IMR-90 (cell line): ENCODE measurements around the gene DSCAM. TPM values are rescaled to one million over a fixed set of nuclear protein-coding genes. Genes with fewer than 3 reads are reported as not detected.

Experiments used
- ATAC-seq: fragments of 200-7000 bp; cut with Tn5 transposase; 2 replicates; pipeline ENCODE4 v1.9.1; 2020; ENCODE audit warnings: low read depth, mild to moderate bottlenecking, moderate library complexity
- BruUV-seq: library from RNA; stranded (reverse); fragments of 400-500 nt; replicated peaks from 2 replicates; lab custom pipeline; 2021; lab: Mats Ljungman, UMichigan
- CTCF ChIA-PET: fragments of 300-600 bp; formaldehyde crosslinking; extraction: SDS; loops from one replicate; lab custom pipeline; 2021; ENCODE audit warnings: antibody characterized with exemption; lab: Yijun Ruan, JAX
- POLR2A ChIA-PET: fragments of 300-600 bp; sonication (Branson Sonifier 250); formaldehyde crosslinking; loops from one replicate; lab custom pipeline; 2022; ENCODE audit warnings: antibody characterized with exemption; ENCODE audit not compliant: unreplicated experiment; lab: Charles Lee
- DNase-seq: peaks from one replicate; pipeline ENCODE4 v3.0.0; 2013
- H2AFZ ChIP-seq: replicated peaks from 2 replicates; pipeline ENCODE3; 2013; ENCODE audit warnings: low read length, mild to moderate bottlenecking; ENCODE audit not compliant: poor library complexity
- H2AK5ac ChIP-seq: 2 replicates; pipeline ENCODE4 v1.6.1; 2013; ENCODE audit warnings: low read depth, low read length, inconsistent platforms
- H2AK9ac ChIP-seq: replicated peaks from 2 replicates; pipeline ENCODE3; 2013; ENCODE audit warnings: mild to moderate bottlenecking, low read depth, low read length, moderate library complexity; ENCODE audit not compliant: poor library complexity
- H2BK120ac ChIP-seq: 2 replicates; pipeline ENCODE4 v1.6.1; 2013; ENCODE audit warnings: low read depth, low read length, inconsistent platforms
- H2BK15ac ChIP-seq: 3 replicates; pipeline ENCODE4 v1.6.1; 2013; ENCODE audit warnings: low read depth, low read length, inconsistent platforms
- H2BK20ac ChIP-seq: 2 replicates; pipeline ENCODE4 v1.6.1; 2013; ENCODE audit warnings: low read depth, mild to moderate bottlenecking, inconsistent platforms, low read length, moderate library complexity
- H2BK5ac ChIP-seq: 2 replicates; pipeline ENCODE4 v1.6.1; 2013; ENCODE audit warnings: mild to moderate bottlenecking, low read depth, low read length, inconsistent platforms; ENCODE audit not compliant: poor library complexity, severe bottlenecking
- H3K14ac ChIP-seq: replicated peaks from 2 replicates; pipeline ENCODE4 v1.6.1; 2013; ENCODE audit warnings: low read depth, low read length, inconsistent platforms
- H3K18ac ChIP-seq: 2 replicates; pipeline ENCODE4 v1.6.1; 2013; ENCODE audit warnings: low read depth, low read length, control low read depth
- H3K23ac ChIP-seq: 2 replicates; pipeline ENCODE4 v1.6.1; 2013; ENCODE audit warnings: low read depth, low read length, inconsistent platforms
- H3K27ac ChIP-seq: 2 replicates; pipeline ENCODE4 v1.5.1; 2013; ENCODE audit warnings: mild to moderate bottlenecking, control low read depth, low read length; ENCODE audit not compliant: insufficient read depth
- H3K27me3 ChIP-seq: 2 replicates; pipeline ENCODE4 v1.6.1; 2013; ENCODE audit warnings: low read length; ENCODE audit not compliant: control insufficient read depth, insufficient read depth
- H3K36me3 ChIP-seq: 2 replicates; pipeline ENCODE4 v1.6.1; 2013; ENCODE audit warnings: low read length, mixed read lengths; ENCODE audit not compliant: control insufficient read depth, insufficient read depth
- H3K4ac ChIP-seq: 2 replicates; pipeline ENCODE4 v1.6.1; 2013; ENCODE audit warnings: low read depth, low read length, inconsistent platforms
- H3K4me1 ChIP-seq: 2 replicates; pipeline ENCODE4 v1.6.1; 2013; ENCODE audit warnings: low read length, mixed read lengths; ENCODE audit not compliant: control insufficient read depth, insufficient read depth
- H3K4me2 ChIP-seq: 2 replicates; pipeline ENCODE4 v1.6.1; 2013; ENCODE audit warnings: low read depth, mild to moderate bottlenecking, control low read depth, low read length, moderate library complexity
- H3K4me3 ChIP-seq: 2 replicates; pipeline ENCODE4 v1.5.1; 2013; ENCODE audit warnings: low read depth, mild to moderate bottlenecking, control low read depth, low read length, moderate library complexity; ENCODE audit not compliant: insufficient read depth
- H3K56ac ChIP-seq: 2 replicates; pipeline ENCODE4 v1.6.1; 2013; ENCODE audit warnings: low read length, inconsistent platforms; ENCODE audit not compliant: insufficient read depth; ENCODE audit errors: extremely low read depth
- H3K79me1 ChIP-seq, 2 experiments: 2 replicates each; pipeline ENCODE4 v1.6.1; 2013; ENCODE audit warnings: low read length in 2 of 2, inconsistent platforms in 1 of 2, low read depth in 1 of 2
- H3K9ac ChIP-seq: 2 replicates; pipeline ENCODE4 v1.6.1; 2013; ENCODE audit warnings: low read depth, low read length, control low read depth
- H3K9me1 ChIP-seq: 2 replicates; pipeline ENCODE4 v1.6.1; 2013; ENCODE audit warnings: low read length, inconsistent platforms; ENCODE audit not compliant: insufficient read depth
- H3K9me3 ChIP-seq: 2 replicates; pipeline ENCODE4 v1.6.1; 2013; ENCODE audit warnings: low read length; ENCODE audit not compliant: control insufficient read depth, insufficient read depth
- H4K20me1 ChIP-seq: 2 replicates; pipeline ENCODE4 v1.6.1; 2013; ENCODE audit warnings: low read length, inconsistent platforms; ENCODE audit not compliant: insufficient read depth
- H4K5ac ChIP-seq: 2 replicates; pipeline ENCODE4 v1.6.1; 2013; ENCODE audit warnings: mild to moderate bottlenecking, low read depth, low read length, control low read depth
- H4K8ac ChIP-seq, 2 experiments: 2 replicates each; pipeline ENCODE4 v1.6.1; 2013; ENCODE audit warnings: low read depth in 2 of 2, low read length in 2 of 2, control low read depth in 1 of 2, inconsistent platforms in 1 of 2
- H4K91ac ChIP-seq: 2 replicates; pipeline ENCODE4 v1.6.1; 2013; ENCODE audit warnings: low read depth, low read length, inconsistent platforms; ENCODE audit not compliant: insufficient read depth
- CTCF ChIP-seq: conservative IDR thresholded peaks from 2 replicates; pipeline ENCODE4 v1.5.1; 2012; ENCODE audit warnings: mild to moderate bottlenecking, low read depth, low read length, improper control_type of control experiment
- MAFK ChIP-seq: IDR thresholded peaks from 2 replicates; pipeline ENCODE4 v1.6.1; 2012; ENCODE audit warnings: low read depth, low read length, improper control_type of control experiment
- MAZ ChIP-seq: IDR thresholded peaks from 2 replicates; pipeline ENCODE4 v1.6.1; 2012; ENCODE audit warnings: low read depth, mild to moderate bottlenecking, low read length, improper control_type of control experiment, moderate library complexity, borderline replicate concordance
- MXI1 ChIP-seq: IDR thresholded peaks from 2 replicates; pipeline ENCODE4 v1.6.1; 2012; ENCODE audit warnings: low read depth, mild to moderate bottlenecking, low read length, moderate library complexity, borderline replicate concordance
- NFE2L2 ChIP-seq: fragments of 150-350 bp; IDR thresholded peaks from 2 replicates; pipeline ENCODE4 v1.6.1; 2016; ENCODE audit warnings: low read depth, mild to moderate bottlenecking, low read length
- RAD21 ChIP-seq: IDR thresholded peaks from 2 replicates; pipeline ENCODE4 v1.6.1; 2012; ENCODE audit warnings: low read length, improper control_type of control experiment
- RFX5 ChIP-seq: IDR thresholded peaks from 2 replicates; pipeline ENCODE4 v1.8.0; 2012; ENCODE audit warnings: low read depth, mild to moderate bottlenecking, low read length, moderate library complexity
- WGBS, 2 experiments: methylation state at CpG; one replicate each; pipeline versions ENCODE4 v1.1.5 to v1.1.7; 2013; ENCODE audit warnings: missing lambda C conversion rate in 2 of 2; ENCODE audit not compliant: insufficient read length in 1 of 2; ENCODE audit errors: extremely low coverage in 2 of 2; 5-methylcytosine and 5-hydroxymethylcytosine counted together
- dilution Hi-C: fragments of 300-500 bp; cut with HindIII; formaldehyde crosslinking; loops from one replicate; pipeline ENCODE4 v1.14.3; 2018; ENCODE audit warnings: low sequenced_read_pairs; ENCODE audit not compliant: unreplicated experiment
- in situ Hi-C: fragments of 300-500 bp; cut with MboI; formaldehyde crosslinking; loops from 3 replicates; pipeline ENCODE4 v1.14.3; 2019; ENCODE audit warnings: low sequenced_read_pairs, inconsistent platforms, mixed read lengths
- intact Hi-C: fragments of 100-400 bp; cut with micrococcal nuclease; formaldehyde crosslinking; loops from 2 replicates; pipeline ENCODE4 v1.10.0; 2022
- polyA plus RNA-seq, 3 experiments: library from polyadenylated mRNA; depleted of rRNA; stranded (reverse); fragments of >200 nt; gene quantifications; 2 replicates each; pipeline ENCODE4 v1.2.3, GENCODE V29; 2012; ENCODE audit warnings: low replicate concordance in 1 of 3
- total RNA-seq: library from RNA; depleted of rRNA; stranded (reverse); fragments of >200 nt; gene quantifications from 2 replicates; pipeline ENCODE4 v1.2.3, GENCODE V29; 2012

DSCAM gene
- total and polyA plus RNA-seq, 2 of the 4 experiments (the other 2 are of a cell fraction): under 0.01 to 0.02 TPM

GRCh38 chr21:40453183-40453582 is 393.8 kb downstream of the DSCAM start:
- H2BK5ac ChIP-seq: no peak overlapping the region
- no TSS peak for BruUV-seq
- H4K5ac ChIP-seq: no peak overlapping the region
- H2AFZ ChIP-seq: no peak overlapping the region
- no peak overlapping the region for H4K8ac ChIP-seq
- no peak overlapping the region for H2BK20ac ChIP-seq
- no peaks in the 10 kb centered on the region for H3K36me3 ChIP-seq
- POLR2A ChIA-PET: no interaction called here
- no peak overlapping the region for H4K91ac ChIP-seq
- no peak overlapping the region for H3K14ac ChIP-seq
- no peak overlapping the region for H3K9ac ChIP-seq
- no peak overlapping the region for H3K23ac ChIP-seq
- TF ChIP-seq MAFK (no peak), RAD21 (no peak), MXI1 (no peak), CTCF (no peak), RFX5 (no peak), MAZ (no peak), NFE2L2 (no peak)
- no peak for DNase-seq
- no peak overlapping the region for H3K4ac ChIP-seq
- H4K20me1 ChIP-seq: no peaks in the 10 kb centered on the region
- no peak for ATAC-seq
- H3K4me3 ChIP-seq: no peak overlapping the region
- no peak overlapping the region for H3K27ac ChIP-seq
- H2BK120ac ChIP-seq: no peak overlapping the region
- no peak overlapping the region for H2BK15ac ChIP-seq
- H3K18ac ChIP-seq: no peak overlapping the region
- in situ Hi-C loops: no loop called here
- no peak overlapping the region for H3K4me2 ChIP-seq
- peaks cover 3% of the 10 kb centered on the region; the same call in 1 of the 2 replicates for H3K9me3 ChIP-seq
- H3K79me1 ChIP-seq: no peaks in the 10 kb centered on the region
- no peak overlapping the region for H2AK5ac ChIP-seq
- no CpG with 5 or more reads among the region's 3 CpGs for WGBS, 2 experiments
- CTCF ChIA-PET: no interaction called here
- no peak overlapping the region for H3K56ac ChIP-seq
- no peaks in the 10 kb centered on the region for H3K27me3 ChIP-seq
- no peaks in the 10 kb centered on the region for H3K9me1 ChIP-seq
- H3K4me1 ChIP-seq: no peaks in the 10 kb centered on the region
- dilution Hi-C loops: no loop called here
- H2AK9ac ChIP-seq: no peak overlapping the region
- intact Hi-C loops: no loop called here
